K562 (cell line): ENCODE measurements around the gene CCDC181. TPM values are rescaled to one million over a fixed set of nuclear protein-coding genes. Genes with fewer than 3 reads are reported as not detected.

ENCODE experiments used
- CHCHD3 ChIP-seq: fragments of 250-450 bp; sonication (Bioruptor Pico); IDR thresholded peaks from 2 replicates; pipeline ENCODE4 v2.1.2; 2022; ENCODE audit warnings: mild to moderate bottlenecking
- CHD4 ChIP-seq: fragments of 200-600 bp; sonication (generic); IDR thresholded peaks from 3 replicates; pipeline ENCODE4 v1.6.1; 2012; ENCODE audit warnings: low read depth, mild to moderate bottlenecking, mixed read lengths, low read length, inconsistent platforms; ENCODE audit not compliant: insufficient read depth, insufficient replicate concordance, poor library complexity, severe bottlenecking
- COPS2 ChIP-seq: fragments of 450-650 bp; conservative IDR thresholded peaks from 2 replicates; pipeline ENCODE4 v1.6.1; 2016; ENCODE audit warnings: mild to moderate bottlenecking, moderate library complexity
- E2F3 ChIP-seq: fragments of 250-450 bp; sonication (Bioruptor Pico); IDR thresholded peaks from 2 replicates; pipeline ENCODE4 v1.4.0; 2020; ENCODE audit warnings: mild to moderate bottlenecking
- ELF2 ChIP-seq: fragments of 250-450 bp; sonication (Bioruptor Pico); IDR thresholded peaks from 2 replicates; pipeline ENCODE4 v1.5.0; 2021; ENCODE audit warnings: mild to moderate bottlenecking
- EWSR1 ChIP-seq: fragments of 450-650 bp; IDR thresholded peaks from 2 replicates; pipeline ENCODE4 v1.6.1; 2018; ENCODE audit warnings: borderline replicate concordance, mild to moderate bottlenecking, low read depth, moderate library complexity; ENCODE audit not compliant: partially characterized antibody
- GTF2E2 ChIP-seq: fragments of 200-800 bp; sonication (Bioruptor generic); IDR thresholded peaks from 2 replicates; pipeline ENCODE4 v1.6.1; 2016; ENCODE audit warnings: missing genetic modification characterization, missing compliant biosample characterization
- HCFC1 ChIP-seq: IDR thresholded peaks from 2 replicates; pipeline ENCODE4 v1.6.1; 2012; ENCODE audit warnings: low read depth, low read length, improper control_type of control experiment
- JUN ChIP-seq, 2 experiments: sonication (generic) in 1 of 2; formaldehyde crosslinking in 1 of 2; IDR thresholded peaks; 2 replicates each; pipeline versions ENCODE4 v1.6.1 to v1.8.0; 2012 to 2022; ENCODE audit warnings: borderline replicate concordance in 2 of 2, mild to moderate bottlenecking in 2 of 2, improper control_type of control experiment in 1 of 2, low read depth in 1 of 2, low read length in 1 of 2, missing genetic modification reagents in 1 of 2
- LEF1 ChIP-seq: fragments of 450-650 bp; IDR thresholded peaks from 2 replicates; pipeline ENCODE4 v1.6.1; 2016; ENCODE audit warnings: mild to moderate bottlenecking
- MAFK ChIP-seq: IDR thresholded peaks from 2 replicates; pipeline ENCODE4 v1.6.1; 2011; ENCODE audit warnings: low read length, improper control_type of control experiment
- NFIC ChIP-seq: fragments of 450-650 bp; IDR thresholded peaks from 2 replicates; pipeline ENCODE4 v1.6.1; 2017; ENCODE audit warnings: mild to moderate bottlenecking, inconsistent platforms
- NR1H2 ChIP-seq: sonication (generic); formaldehyde crosslinking; IDR thresholded peaks from 2 replicates; pipeline ENCODE4 v1.4.0; 2020; ENCODE audit warnings: mild to moderate bottlenecking, missing genetic modification reagents
- NR2C1 ChIP-seq, 2 experiments: fragments of 450-650 bp; IDR thresholded peaks; 2 replicates each; pipeline ENCODE4 v1.6.1; 2017; ENCODE audit warnings: mild to moderate bottlenecking in 2 of 2, antibody characterized with exemption in 1 of 2, inconsistent platforms in 1 of 2, missing compliant biosample characterization in 1 of 2, missing genetic modification characterization in 1 of 2
- NR2C2 ChIP-seq, 2 experiments: fragments of 200-800 bp in 1 of 2; sonication (Bioruptor generic) in 1 of 2; sonication (generic) in 1 of 2; formaldehyde crosslinking in 1 of 2; IDR thresholded peaks; 2 replicates each; pipeline versions ENCODE4 v1.6.1 to v1.8.0; 2016 to 2022; ENCODE audit warnings: mild to moderate bottlenecking in 1 of 2, missing compliant biosample characterization in 1 of 2, missing genetic modification characterization in 1 of 2, missing genetic modification reagents in 1 of 2
- NR2F6 ChIP-seq: fragments of 450-650 bp; formaldehyde crosslinking; IDR thresholded peaks from 2 replicates; pipeline ENCODE4 v1.4.0; 2020; ENCODE audit warnings: mild to moderate bottlenecking
- POLR2H ChIP-seq: IDR thresholded peaks from 2 replicates; pipeline ENCODE4 v1.6.1; 2016; ENCODE audit warnings: missing genetic modification characterization, low read depth, mild to moderate bottlenecking, control low read depth, missing compliant biosample characterization, moderate library complexity
- RBBP5 ChIP-seq: fragments of 200-600 bp; sonication (generic); IDR thresholded peaks from 2 replicates; pipeline ENCODE4 v1.6.1; 2012; ENCODE audit warnings: borderline replicate concordance, mild to moderate bottlenecking, low read length, control low read depth, inconsistent platforms; ENCODE audit not compliant: insufficient read depth, poor library complexity, severe bottlenecking
- RERE ChIP-seq: sonication (generic); formaldehyde crosslinking; IDR thresholded peaks from 2 replicates; pipeline ENCODE4 v1.8.0; 2023; ENCODE audit warnings: missing genetic modification reagents, mild to moderate bottlenecking, borderline replicate concordance
- SRSF7 ChIP-seq: fragments of 200-400 bp; formaldehyde crosslinking; optimal IDR thresholded peaks from 2 replicates; pipeline ENCODE3; 2017; ENCODE audit warnings: mild to moderate bottlenecking, low read depth, low read length
- ZNF121 ChIP-seq: sonication (generic); formaldehyde crosslinking; conservative IDR thresholded peaks from 2 replicates; pipeline ENCODE4 v1.8.0; 2022; ENCODE audit warnings: missing genetic modification reagents
- ZNF695 ChIP-seq: fragments of 450-650 bp; formaldehyde crosslinking; IDR thresholded peaks from 2 replicates; pipeline ENCODE4 v1.4.0; 2020; ENCODE audit warnings: mild to moderate bottlenecking, moderate library complexity
- polyA plus RNA-seq, 8 experiments: library from polyadenylated mRNA; depleted of rRNA in 4 of 8; stranded (reverse) in 5 of 8; unstranded in 3 of 8; fragments of >200 nt; fragmentation: Nextera tagmentation in 2 of 8; fragmentation: Illumina TruSeq in 1 of 8; extraction: Ambion mirVana in 2 of 8; extraction: Trizol in 1 of 8; gene quantifications; 2 replicates each; pipeline versions ENCODE4 v1.2.1 to v1.2.3, GENCODE V29; 2011 to 2014; ENCODE audit warnings: inconsistent platforms in 1 of 8, missing spikeins in 1 of 8
- total RNA-seq, 7 experiments: library from RNA; depleted of rRNA in 6 of 7; stranded (reverse); fragments of >200 nt in 6 of 7; fragmentation: Illumina TruSeq in 2 of 7; extraction: Trizol in 2 of 7; gene quantifications; 2 replicates each; pipeline versions ENCODE4 v1.2.1 to v1.2.3, GENCODE V29; 2011 to 2021; ENCODE audit warnings: low replicate concordance in 1 of 7

CCDC181 gene
- total and polyA plus RNA-seq, 9 of the 15 experiments (the other 6 are each of a cell fraction or from before 2014, with no cell fraction given) = 0.04 to 0.14 TPM; not detected in 7

- TF ChIP-seq RERE (CRISPR knock-in tag) (no peak), JUN (IDR thresholded peaks at IDR 0.05; ENCODE audit: borderline replicate concordance, low read depth, low read length) (no peak), JUN (CRISPR knock-in tag; IDR thresholded peaks at IDR 0.05; ENCODE audit: borderline replicate concordance) (no peak), SRSF7 (no peak), ZNF121 (CRISPR knock-in tag) (no peak), NR1H2 (CRISPR knock-in tag) (no peak), EWSR1 (no peak), NR2C1 (IDR thresholded peaks at IDR 0.05) (no peak), NR2C1 (tag; IDR thresholded peaks at IDR 0.05) (no peak), LEF1 (no peak), CHD4 (no peak), CHCHD3 (CRISPR knock-in tag) (no peak), NR2C2 (CRISPR knock-in tag; IDR thresholded peaks at IDR 0.05) (no peak), NR2C2 (tag; IDR thresholded peaks at IDR 0.05) (no peak), MAFK (no peak), NR2F6 (CRISPR knock-in tag) (no peak), ELF2 (CRISPR knock-in tag) (no peak), GTF2E2 (tag) (0 out of 2 replicates have a peak, but pooled peaks have one; percentile 27), POLR2H (tag) (peak; percentile 51; the same call in 1 of the 2 replicates), E2F3 (CRISPR knock-in tag) (no peak), RBBP5 (no peak), NFIC (0 out of 2 replicates have a peak, but pooled peaks have one; percentile 7), COPS2 (no peak), HCFC1 (no peak), ZNF695 (CRISPR knock-in tag) (no peak)
Observed at GRCh38 chr1:169348383-169349036, 78.8 kb downstream of the CCDC181 start (continued).
